Measurements from ENCODE around the gene HPGDS.

DNA sequence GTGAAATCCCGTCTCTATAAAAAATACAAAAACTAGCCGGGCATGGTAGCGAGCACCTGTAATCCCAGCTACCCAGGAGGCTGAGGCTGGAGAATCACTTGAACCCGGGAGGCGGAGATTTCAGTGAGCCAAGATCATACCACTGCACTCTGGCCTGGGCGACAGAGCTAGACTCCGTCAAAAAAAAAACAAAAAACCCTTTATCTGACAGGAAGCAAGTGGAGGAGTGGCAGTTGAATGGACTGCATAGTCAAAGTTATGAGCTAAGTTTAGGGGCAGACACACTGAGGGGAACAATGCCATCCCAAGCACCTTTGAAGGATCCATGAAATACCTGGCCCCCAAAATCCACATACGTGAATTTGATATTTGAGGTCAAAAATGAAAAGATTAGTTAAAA, 7.5 kb upstream of the HPGDS start:
- TF ChIP-seq ERG (CRISPR knock-in tag; IDR thresholded peaks at IDR 0.05) (no peak), CTCF (IDR thresholded peaks at IDR 0.05) (no peak), MAX (CRISPR knock-in tag; IDR thresholded peaks at IDR 0.05) (no peak), JUN (CRISPR knock-in tag; IDR thresholded peaks at IDR 0.05) (no peak), ZNF671 (CRISPR knock-in tag; IDR thresholded peaks at IDR 0.05) (no peak), USF2 (CRISPR knock-in tag; IDR thresholded peaks at IDR 0.05) (no peak), E2F4 (CRISPR knock-in tag; IDR thresholded peaks at IDR 0.05; ENCODE audit: borderline replicate concordance, low read depth) (no peak), TCF7 (CRISPR knock-in tag; IDR thresholded peaks at IDR 0.05; ENCODE audit: low read depth) (no peak), CREM (CRISPR knock-in tag; IDR thresholded peaks at IDR 0.05) (no peak), ZNF416 (CRISPR knock-in tag; IDR thresholded peaks at IDR 0.05) (no peak), ZNF317 (CRISPR knock-in tag; IDR thresholded peaks at IDR 0.05; ENCODE audit: borderline replicate concordance, low read depth) (no peak), E2F1 (CRISPR knock-in tag; IDR thresholded peaks at IDR 0.05) (no peak), ZNF532 (CRISPR knock-in tag; IDR thresholded peaks at IDR 0.05; ENCODE audit: borderline replicate concordance) (no peak)
